GM19468 (cell line): Measurements from ENCODE around the gene SYNCRIP.
"Not testable (repeated sequence)": the region's sequence is repeated elsewhere in the genome, so short reads cannot be mapped to it uniquely, and the experiment has no call there.

Experiments used
- ATAC-seq: cut with Tn5 transposase; IDR thresholded peaks from one replicate; pipeline ENCODE4 v1.9.1; 2021; ENCODE audit warnings: mild to moderate bottlenecking, moderate library complexity, moderate number of reproducible peaks; ENCODE audit not compliant: unreplicated experiment; ENCODE audit errors: extremely low read depth

The SYNCRIP gene

DNA sequence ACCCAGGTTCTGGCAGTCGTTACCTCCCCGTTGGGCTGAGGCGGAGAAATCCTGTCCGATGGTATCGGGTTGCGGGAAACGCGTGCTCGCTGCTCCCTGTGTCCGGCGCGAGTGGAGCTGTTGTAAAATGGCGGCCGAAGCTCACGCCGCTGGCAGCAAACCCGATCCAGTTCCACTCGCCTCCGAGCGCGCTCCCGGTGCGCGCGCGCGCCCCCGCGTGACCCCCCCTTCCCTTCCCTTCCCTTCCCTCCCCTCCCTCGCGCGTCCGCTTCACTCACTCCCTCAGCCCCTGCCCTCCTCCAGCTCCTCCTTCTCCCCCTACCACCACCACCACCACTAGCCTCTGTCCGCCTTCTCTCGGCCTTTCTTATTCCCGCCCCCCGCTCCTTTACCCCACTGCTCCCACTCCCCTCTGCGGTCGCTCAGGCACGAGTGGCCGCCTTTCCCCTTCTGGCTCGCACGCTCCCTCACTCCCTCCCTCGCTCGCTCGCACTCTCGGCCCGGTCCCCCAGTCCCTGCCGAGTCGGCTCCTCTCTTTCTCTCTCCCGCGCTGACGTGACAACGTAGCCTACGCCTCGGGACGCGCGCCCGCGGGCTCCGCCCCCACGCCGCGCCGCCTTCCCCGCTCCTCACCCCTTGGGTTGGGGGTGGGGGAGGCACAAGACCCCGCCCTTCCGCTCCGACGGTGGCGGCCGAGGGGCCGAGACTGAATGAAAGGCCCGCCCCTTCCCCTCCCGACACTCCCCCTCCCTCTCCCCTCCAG lies at the start of gene SYNCRIP:
TSS of gene SYNCRIP (minus strand) at position 113 of the 763 bp plus-strand sequence. CDS start 1,447 bp downstream, outside the sequence.
- peak; percentile 73 for ATAC-seq

GRCh38 chr6:85691478-85691877 lies 48.8 kb upstream of the SYNCRIP start:
- no peak for ATAC-seq

GRCh38 chr6:85690071-85690470 lies 47.4 kb upstream of the SYNCRIP start:
- ATAC-seq: no peak

- ATAC-seq: peak; percentile 75
Measured at GRCh38 chr6:85685713-85686112, 43.0 kb upstream of the SYNCRIP start.

DNA sequence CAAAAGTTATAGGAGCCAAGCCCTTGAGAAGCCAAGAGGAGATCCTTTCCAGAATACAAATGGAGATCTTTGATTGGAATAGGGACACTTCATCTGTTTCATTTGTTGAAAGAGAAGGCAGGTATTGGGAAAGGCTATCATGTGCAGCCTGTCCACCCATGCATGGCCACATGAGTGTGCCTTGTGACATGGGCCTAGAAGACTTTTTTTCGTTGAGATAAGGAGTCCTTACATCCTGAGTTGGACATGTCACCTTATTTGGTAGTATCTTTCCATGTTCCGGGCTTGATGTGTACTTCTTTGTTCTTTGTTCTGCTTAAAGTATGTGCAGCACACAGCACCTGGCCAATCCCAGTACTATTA lies 42.1 kb upstream of the SYNCRIP start:
- no peak for ATAC-seq

DNA sequence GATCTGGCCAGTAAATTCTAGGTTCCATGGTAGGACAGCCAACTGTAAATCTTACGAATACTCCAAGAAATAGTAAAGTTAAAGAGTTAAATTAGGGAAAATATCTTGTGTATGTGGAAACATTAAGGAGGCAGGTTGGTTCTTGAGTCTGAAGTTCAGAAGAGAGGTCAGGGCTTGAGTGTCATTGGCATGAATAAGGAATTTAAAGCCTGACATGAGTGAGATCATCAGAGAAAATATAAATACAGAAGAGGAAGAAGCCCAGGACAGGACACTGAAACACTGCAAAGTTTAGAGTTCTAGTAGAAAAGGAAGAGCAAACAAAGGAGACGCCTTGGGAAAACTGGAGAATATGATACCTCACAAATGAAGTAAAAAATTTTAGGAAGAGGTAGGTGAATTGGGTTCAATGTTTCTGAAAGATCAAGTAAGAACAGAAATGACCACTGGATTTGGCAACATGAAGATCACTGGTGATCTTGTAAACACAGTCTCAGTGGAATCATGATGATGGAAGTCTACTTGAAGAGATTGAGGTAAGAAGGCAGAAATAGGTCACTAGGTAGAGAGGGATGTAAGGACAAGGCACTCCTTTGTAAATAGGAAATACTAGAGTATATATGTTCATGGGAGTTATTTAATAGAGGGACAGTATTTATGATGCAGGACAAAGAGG lies 41.6 kb upstream of the SYNCRIP start:
- ATAC-seq: no peak

- not testable (repeated sequence) for ATAC-seq
Measured at GRCh38 chr6:85681899-85682298, 39.2 kb upstream of the SYNCRIP start.

DNA sequence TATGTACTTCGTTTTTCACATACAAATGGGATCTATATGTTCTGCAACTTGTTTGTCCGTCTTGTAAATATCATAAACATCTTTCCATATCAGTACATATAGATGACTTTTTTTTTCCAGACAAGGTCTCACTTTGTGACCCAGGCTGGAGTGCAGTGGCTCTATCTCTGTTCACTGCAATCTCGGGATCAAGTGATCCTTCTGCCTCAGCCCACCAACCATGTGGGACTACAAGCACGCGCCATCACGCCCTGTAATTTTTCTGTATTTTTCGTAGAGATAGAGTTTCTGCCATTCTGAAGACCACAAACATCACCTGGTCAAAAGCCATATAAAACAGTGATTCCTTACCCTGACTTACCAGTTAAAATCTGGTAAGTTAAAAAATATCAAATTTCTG lies 37.7 kb upstream of the SYNCRIP start:
- ATAC-seq: no peak

DNA sequence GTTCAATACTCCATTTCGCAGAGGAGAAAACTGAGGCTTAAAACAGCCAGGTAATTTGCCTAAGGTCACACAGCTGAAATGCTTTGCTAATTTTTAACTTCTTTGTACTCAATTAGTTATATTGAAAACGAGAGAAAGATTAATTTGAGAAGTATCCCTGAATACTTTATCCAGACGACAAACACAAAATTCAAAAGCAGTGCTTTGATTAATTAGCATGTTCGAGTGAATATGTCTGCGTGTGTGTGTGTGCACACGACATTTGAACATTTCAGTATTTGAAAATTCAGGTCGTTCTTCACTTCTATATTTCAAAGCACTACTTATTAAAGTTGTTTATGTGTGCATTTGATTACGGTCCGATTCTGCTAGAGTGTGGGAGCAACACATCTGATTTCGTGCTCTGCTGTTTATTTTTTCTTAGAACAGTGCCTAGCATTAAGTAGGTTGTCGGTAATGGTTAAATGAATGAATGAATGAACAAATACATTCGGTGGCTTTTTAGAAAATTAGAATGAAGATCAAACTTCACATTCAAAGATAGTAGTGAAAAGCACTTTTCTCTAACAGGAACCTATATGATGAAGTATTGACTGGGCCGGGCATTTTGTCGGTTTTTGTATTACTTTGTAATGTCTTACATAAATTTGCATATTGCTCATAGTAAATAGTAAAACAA lies 36.9 kb upstream of the SYNCRIP start:
- no peak for ATAC-seq

DNA sequence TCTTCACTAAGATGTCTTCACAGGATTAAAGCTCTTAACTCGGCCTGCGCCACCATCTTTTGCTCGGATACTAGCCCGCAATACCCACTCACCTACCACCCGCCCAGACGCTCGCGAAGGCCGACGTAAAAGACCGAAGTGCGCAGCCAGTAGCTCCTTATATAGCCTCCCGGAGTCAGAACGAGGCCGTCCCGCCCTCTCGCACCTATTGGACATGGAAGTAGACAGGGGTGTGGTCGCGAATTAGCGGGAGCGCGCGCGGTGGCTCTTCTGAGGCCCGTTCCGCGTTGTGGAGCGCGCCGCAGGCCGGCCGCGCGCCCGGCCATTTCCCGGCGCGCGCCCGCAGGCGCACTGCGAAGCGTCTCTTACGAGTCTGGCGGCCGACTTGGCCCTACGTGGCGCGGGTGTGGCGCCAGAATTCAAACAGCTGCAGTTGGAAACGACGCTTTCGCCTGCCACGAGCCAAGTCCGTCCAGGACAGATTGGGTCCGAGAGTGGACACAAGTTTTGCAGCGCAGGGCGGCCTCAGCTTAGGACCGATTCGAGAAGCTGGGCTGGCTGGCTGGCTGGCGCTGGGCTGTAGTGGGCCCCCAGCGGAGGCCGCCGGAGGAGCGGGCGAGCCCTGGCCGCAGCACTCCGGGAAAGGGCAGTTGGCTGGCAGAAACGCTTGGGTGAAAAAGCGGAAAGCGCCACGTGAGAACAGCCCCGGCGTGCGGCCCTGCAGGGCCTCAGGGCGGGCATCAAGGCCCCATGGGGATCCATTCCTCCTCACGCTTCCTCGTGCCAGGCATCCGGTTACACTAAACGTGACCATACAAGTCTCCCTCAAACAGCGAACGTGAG lies 36.1 kb upstream of the SYNCRIP start:
- ATAC-seq: peak; percentile 74

- no peak for ATAC-seq
Measured at GRCh38 chr6:85678026-85678601, 35.4 kb upstream of the SYNCRIP start.

DNA sequence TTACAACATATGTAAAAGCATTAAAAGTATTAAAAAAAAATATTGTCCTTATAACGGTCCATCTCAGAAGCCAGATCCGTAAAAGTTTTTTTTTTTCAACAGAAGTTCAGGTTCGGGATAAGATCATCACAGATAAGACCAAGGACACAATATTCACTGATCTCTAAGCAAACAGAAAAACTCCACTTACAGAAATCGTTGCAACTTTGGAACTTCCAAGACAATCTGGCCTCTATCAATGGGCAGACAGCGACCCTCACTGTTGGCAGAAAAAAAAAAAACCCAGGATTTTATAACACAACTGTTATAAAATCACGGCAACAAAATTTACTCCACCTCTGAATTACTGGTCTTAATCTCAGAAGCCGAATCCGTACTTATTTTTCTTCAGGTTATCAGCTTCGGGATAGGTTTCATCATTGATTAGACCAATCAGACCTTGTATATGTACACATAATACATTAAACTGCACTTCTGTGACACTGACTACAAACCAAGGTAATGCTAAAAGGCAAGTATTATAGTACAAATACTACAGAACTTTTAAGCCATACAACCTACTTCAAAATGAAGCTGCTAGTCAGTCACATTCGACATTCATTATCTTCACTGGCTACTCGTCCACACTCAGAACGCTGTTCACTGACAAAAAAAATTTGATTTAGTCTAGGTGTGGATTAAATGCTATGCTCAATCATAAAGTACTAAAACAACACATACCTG lies 34.7 kb upstream of the SYNCRIP start:
- ATAC-seq: no peak

DNA sequence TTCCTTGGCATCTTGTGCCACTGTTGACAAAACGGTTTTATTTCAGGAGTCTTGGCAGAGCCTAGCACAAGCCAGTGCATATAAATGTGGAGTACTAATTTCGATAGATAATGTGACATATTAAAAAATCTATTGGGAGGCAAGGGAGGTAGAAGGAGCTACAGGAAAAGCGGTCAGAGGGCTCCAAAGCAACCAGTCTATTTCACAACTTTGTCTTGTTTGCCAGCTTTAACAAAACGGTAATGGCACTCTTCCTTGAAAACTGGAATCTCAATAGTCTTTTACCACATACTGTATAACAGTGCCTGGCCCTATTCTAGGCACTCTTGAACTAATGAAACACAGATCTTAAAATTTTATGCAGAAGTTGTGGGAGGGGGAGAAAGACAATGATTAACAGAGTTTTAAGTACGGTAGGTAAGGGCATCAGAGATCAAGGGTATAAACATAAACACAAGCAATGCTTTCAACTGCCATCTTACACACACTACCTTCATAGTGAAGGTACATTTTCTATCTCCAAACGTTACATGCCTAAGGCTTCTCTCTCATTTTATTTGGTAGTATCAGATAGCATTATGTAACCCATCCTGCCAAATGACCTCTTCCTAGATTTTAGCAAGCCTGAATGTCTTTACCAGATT lies 33.5 kb upstream of the SYNCRIP start:
- no peak for ATAC-seq

GRCh38 chr6:85675030-85675819 lies 32.5 kb upstream of the SYNCRIP start:
- ATAC-seq: no peak

DNA sequence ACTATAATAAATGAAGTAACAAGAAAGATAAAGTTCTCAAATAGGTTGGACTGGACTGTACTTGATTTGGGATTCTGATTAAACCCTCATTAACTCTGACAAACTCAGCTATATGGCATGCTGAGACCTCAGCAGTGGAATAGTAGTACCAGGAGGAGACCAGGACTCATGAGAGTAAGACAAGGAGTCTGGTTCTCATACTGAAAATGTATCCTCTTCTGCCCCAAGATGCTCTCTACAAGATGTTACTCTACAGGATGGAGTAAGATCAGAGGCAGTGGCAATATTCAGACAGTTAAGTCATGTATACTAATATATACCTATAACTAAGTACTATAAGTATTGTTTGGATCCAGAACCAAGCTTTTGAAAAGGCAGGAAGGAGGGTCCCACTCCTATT lies 31.9 kb upstream of the SYNCRIP start:
- no peak for ATAC-seq

DNA sequence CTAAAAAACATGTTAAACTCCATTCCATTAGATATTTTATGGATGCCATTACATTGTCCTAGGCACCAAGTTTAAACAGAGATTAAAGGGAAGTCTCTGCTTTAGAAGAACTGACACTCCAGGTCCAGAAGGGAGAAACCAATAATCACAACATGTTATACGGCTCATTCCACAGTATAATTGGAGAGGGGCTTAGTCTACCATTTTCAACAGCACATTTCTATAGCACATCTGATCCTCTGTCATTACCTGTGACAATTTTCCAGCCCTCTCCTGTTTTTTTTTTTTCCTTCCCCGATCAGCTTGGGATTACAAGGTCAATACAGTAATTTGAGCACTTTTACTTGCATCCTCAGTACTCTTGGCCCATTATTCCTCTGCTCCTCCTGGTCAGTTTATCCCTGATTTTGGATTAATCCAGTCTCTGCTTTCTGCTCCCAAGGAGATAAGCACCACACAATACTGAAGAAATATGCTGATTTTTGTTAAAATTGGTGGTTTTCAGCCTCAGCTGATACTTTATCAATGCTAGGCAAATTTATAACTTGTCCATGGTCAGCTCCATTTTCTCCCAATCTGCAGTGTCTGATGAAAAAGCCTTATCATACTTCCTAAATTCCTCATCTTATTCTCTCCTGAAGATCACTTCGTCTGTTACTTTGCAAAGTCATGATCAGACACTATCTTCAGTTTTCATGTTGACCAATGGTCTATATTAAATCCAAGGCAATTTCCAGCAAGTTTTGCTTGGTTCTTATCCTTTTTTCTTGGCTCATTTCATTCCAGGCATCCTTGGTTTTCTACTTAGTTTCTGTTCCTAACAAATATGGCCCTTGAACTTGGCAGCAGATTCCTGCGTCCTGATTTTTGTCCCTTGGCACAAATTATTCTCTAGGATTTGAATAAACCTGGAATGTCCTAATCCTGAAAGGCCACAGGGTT lies 30.8 kb upstream of the SYNCRIP start:
- no peak for ATAC-seq

DNA sequence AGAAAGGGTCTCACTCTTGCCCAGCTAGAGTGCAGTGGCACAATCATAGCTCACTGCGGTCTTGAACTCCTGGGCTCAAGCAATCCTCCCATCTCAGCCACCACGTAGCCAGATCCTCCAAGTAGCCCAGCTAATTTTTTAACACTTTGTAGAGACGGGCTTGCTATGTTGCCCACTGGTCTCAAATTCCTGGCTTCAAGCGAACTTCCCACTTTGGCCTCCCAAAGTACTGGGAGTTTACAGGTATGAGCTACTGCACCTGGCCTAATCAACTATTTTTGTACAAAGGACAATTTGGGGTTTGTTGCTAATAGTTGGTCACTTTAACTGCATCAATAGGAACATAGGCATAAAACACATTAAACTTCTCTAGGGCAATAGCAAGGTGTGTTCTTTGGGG lies 29.9 kb upstream of the SYNCRIP start:
- no peak for ATAC-seq
